Glomerular visceral epithelial cell (primary cell): ENCODE data around the gene C1QTNF4.

Source experiments
- DNase-seq: peaks from one replicate; pipeline ENCODE4 v3.0.0-alpha.2; 2016; ENCODE audit errors: extremely low spot score

The C1QTNF4 gene

DNA sequence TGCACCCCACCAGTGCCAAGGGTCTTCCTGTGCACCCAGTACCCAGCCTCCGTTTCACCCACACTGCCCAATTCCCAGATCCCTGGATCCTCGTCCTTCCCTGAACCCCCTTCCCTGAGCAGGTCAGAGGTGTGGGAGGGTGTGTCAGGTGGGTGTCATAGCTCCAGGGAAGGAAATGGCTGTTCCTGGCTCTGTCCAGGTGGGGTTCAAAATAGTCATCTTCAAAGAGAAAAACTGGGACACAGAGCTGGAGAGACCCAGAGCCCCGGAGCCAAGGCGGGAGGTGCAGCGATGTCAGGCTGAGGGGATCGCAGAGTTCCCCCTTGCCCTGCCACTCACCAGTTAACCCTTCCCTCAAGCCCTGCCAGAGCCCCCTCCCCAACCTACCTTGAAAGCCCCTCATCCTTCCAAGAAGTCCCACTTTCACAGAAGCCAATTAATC is 698 bp downstream of the C1QTNF4 start:
- DNase-seq = no peak

DNA sequence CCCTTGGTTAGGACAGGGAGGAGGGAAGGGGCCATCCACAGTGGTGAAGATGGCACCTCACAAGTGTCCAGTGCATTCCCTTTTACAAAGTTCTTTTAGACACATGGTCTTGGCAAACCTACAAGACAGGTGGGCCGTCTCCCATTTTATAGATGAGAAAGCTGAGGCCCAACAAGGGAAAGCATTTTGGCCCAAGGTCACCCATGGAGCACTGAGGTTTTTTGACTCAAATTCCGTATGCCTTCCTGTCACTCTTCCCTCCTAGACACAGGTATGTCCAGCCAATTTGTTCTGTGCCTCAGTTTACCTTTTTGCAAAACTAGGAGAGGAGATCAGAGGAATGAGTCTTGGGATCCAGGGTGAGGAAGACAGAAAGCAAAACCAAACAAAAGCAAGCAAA is 1.2 kb downstream of the C1QTNF4 start:
- DNase-seq = no peak

DNA sequence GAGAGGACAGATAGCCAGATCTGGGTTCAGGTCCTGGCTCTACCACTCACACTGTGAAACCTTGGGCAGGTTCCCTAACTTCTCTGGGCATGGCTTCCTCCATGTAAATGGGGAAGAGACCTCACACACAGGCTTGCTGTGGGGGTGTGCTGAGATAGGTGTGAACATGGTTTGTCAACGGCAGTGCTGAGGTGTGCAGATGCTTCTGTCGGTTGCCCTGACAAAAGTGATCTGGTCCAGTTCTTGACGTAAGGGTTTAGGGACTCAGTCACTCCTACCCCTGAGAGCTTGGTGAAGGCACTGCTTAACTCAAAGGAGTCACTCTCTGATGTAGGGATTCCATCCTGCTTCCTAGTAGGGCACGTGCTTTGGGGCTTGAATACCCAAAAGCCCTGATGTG is 2.0 kb downstream of the C1QTNF4 start:
- DNase-seq = no peak

DNA sequence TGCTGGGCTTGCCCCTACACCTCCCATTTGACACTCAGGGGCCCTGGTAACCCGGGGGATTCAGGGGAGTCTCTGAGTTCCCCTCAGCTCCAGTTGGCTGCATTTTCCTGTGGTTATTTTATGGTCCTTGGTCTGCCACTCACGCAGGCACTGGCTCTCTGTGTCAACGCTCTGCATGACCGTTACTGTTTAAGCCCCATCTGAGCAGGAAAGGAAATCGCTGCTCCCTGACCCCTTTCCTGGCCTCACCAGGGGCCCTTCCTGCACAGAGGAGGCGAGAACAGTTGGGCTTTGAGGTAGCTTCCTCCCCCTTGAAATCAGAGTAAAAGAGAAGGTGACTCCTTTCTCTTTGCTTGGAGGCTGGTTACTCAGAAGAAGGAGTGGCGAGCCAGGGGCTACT is 2.4 kb downstream of the C1QTNF4 start:
- DNase-seq = no peak

DNA sequence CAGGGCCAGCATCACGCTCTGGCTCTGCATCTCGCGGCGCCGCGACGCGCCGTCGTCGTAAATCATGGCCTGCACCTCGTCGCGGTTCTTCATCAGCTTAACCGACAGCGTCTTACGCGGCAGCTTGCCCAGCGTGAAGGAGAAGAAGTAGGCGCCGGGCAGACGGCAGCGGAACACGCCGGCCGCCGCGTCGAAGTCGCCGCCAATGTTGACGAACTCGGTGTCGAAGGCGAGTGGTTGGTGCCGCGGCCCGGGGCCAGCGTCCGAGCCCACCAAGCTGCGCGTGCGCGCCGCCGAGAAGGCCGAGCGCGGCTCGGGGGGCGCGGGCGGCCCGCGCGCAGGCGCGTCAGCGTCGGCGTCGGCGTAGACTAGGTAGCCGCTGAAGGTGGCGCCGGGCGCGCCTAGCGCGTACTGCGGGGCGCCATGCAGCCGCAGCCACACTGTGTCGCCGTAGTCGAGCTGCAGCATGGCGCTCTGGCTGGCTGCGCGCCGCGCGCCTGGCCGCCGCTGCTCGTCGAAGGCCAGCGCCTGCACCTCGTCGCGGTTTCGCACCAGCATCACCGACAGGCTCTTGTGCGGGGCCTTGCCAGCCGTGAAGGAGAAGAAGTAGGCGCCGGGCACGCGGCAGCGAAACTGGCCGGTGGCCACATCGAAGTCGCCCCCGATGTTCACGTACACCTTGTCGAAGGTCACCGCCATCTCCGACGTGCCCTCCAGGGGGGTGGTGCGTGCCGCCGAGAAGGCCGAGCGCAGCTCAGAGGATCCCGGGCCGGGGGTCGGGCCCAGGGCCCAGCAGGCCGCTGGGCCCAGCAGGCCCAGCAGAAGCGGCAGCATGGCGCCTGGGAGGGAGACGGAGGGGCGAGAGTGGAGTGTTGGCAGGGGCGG is 4.0 kb downstream of the C1QTNF4 start:
- DNase-seq = no peak

DNA sequence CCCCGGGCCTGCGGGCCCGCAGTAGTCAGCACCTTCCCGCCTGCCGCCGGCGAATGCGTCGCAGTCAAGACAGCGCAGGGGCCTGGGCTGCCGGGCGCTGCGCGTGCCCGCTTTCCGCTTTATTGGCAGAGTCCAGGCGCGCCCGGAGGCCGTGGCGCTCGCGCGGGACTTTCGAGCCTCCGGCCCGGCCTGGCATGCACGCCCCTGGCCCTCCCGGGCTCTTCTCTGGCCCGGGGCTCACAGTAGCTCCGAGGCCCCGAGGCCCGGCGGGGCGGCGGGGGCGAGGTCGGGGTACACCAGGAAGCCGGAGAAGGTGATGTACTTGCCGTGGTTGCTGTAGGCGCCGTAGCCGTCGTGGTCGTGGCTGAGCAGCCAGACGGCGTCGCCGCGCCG is 4.6 kb downstream of the C1QTNF4 start:
- DNase-seq = no peak

DNA sequence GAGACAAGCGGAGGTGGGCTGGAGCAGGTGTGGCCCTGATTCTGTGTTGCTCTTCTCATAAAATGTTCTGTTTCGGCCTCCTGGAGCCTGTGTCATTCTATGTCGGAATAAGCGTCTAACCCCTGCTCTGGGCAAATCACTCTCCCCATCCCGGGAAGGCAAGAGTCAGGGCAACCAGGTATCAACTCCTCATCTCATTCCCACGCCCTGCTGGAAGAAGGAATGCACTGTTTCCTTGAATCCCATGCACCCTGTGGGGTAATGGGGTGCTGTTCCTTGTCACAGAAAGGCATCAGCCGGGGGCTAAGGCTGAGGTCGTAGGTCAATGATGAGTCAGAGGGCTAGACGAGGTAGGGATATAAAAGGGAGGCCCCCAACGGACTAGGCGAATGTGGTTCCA is 5.1 kb downstream of the C1QTNF4 start:
- no peak for DNase-seq

DNA sequence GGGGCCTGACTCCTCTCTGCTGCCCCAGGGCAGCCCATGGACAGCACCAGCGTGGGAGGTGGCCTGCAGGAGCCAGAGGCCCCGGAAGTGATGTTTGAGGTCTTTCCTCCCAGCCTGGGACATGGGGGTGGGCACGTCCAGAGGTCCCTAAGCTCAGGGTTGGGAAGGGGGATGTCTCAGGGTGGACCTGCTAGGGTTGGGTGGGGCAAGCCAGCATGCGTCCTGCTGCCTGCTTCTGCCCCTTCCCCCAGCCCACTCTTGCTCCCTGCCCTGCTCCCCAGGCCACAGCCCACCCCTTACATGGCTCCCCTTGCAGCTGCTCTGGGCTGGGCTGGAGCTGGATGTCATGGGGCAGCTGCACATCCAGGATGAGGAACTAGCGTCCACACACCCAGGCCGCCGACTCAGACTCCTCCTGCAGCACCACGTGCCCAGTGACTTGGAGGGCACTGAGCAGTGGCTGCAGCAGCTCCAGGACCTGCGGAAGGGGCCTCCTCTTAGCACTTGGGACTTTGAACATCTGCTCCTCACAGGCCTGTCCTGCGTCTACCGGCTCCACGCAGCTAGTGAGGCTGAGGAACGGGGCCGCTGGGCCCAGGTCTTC is 6.4 kb downstream of the C1QTNF4 start:
- DNase-seq = no peak

DNA sequence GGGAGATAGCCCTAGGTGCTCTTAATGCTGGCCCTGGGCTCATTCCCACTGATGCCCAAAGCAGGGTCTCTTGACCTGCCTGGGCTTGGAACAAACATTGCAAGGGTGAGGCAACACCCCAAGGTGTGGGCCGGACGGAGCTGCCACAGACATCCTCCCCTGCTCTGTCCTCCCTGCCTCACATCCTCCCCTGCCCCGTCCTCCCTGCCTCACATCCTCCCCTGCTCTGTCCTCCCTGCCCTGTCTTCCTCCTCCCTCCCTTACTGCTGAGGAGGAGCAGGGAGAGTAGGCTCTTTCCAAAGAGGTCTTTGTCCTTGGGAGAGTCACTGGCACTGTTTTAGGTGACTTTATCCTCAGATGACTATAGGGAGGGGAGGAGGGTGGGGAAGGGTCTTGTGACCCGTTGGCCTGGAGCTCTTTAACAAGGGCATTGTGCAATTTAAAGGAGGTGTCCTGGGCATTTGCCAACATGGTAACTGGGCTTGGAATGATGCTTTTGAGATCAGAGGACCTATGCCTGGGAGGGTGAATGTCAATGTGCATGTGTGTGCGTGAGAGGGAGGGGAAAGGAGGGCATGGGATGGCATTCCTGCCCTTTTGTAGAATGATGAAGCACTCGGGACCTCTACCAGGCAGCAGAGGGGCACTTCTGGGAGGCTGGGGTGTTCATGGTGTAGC is 7.0 kb downstream of the C1QTNF4 start:
- no peak for DNase-seq

DNA sequence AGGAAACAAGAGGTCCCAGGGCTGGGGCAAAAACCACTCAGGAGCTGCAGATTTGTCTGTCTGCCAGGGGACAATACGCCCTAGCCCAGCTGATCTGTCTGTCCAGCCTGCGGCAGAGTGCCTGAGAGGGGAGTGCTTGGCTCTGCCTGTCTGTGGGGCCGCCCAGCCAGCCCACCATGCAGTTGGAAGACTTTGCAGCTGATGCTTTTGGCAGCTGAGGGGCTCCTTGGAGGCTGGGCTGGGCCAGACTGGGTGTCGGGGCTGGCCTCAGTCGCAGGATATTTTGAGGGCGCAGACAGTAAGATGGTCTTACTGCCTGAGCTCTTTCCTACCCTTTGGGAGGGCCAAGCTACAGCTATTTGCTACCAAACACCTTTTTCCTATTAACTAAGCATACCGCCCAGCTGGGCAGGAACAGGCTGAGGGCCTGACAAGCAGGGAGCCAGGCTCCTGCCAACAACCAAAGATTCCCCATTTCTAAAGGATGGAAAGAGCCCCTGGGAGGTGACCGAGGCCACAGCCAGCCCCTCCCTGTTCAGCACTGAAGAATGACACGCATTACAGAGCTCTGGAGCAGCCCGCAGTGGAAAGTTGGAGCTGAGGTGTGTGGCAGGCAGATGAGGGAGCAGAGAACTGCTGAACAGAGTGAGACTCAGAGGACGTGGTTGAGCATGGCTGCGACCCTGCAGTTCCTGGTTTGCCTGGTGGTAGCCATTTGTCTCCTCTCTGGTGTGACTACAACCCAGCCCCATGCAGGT is 7.9 kb downstream of the C1QTNF4 start, which contains the start of gene FAM180B:
TSS of gene FAM180B (plus strand) at position 581 of the 758 bp plus-strand sequence. CDS start at position 672, 91 bp downstream.
- DNase-seq = no peak

DNA sequence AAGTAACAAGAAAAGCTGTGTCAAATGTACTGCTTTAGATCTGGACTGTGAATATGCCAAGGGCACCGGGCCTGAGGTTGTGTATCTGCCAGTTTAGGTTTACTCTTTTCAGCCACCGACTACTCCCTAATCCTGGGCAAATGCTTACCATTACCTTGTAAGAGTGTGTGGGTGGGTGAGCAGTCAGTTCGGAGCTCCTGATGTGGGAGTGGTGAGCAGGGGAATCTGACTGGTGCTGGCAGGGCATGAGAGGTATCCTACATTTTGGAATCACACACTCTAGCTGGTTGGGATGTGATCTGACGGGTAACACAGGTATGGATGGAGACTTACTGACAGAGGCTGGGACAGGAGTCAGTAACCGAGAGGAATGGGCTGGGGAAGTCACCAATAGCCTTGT is 10.4 kb downstream of the C1QTNF4 start:
- DNase-seq = no peak

DNA sequence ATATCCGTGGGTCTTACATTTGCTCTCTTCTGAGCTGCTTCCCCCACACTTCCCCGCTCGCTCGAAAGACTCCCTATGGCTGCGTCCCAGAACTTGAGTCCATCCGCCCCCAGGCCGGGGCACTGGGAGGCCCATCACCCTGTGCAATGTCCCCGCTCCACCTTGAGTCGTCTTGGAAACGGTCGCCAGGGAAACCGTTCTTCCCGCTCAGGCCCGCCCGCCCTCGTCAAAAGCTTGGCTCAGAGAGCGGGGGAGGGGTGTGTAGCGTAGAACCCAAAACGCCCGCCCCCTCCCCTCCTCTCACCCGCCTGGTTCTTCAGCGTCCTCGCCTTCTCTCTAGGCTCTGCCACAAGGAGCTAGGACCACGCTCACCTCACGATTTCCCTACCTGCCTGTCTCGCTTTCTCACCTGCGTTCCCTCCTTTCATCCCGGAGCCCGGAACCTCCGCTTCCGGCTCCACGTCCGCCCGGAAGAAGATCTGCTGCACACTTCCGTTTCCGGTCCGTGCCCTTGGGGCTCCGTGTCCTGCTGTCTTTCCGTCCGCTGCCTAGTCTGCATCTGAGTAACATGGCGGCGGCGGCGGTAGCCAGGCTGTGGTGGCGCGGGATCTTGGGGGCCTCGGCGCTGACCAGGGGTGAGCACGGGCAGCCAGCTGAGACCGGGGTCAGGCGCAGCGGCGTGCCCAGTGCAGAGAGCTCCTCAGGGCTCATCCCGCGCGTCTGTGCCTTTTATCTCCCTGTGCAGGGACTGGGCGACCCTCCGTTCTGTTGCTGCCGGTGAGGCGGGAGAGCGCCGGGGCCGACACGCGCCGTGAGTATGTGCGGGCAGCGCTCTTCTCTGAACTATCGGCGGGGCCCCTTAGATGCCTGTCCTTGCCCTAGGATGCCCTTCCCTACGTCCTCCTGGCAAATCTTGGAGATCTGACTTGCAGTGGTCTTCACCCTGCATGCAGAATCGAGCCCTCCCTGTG is 15.4 kb downstream of the C1QTNF4 start, which contains the start of the genes KBTBD4 and NDUFS3:
TSS of gene KBTBD4 (minus strand) at position 447 of the 971 bp plus-strand sequence. CDS start at position 428, 19 bp downstream.
TSS of gene NDUFS3 (plus strand) at position 551 of the 971 bp plus-strand sequence. CDS start at position 569, 18 bp downstream.
- DNase-seq = peak; percentile 84

DNA sequence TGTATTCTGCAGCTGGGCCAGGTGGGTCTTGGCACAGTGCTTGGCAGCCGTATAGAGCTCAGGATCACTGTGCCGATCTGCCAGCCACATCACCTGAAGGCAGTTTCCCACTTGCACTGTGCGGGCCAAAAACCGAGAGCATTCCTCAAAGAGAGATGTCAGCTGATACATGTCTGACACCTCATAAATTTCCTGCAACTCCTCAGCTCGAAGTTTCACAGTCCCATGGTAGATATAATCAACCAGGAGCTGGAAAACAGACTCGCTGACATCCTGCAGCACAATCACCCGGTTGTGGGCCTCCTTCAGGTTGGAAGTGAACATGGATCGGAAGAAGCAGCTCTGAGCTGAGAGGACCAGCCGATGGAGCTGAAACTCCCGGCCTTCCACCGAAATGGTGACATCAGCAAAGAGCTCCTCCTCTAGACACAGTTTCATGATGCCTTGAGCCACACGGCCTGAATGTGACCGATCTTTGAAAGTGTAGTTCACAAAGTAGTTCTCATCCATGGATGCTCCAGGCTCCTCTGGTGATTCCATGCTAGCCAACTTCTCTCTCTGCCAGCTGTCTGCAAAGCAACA is 16.7 kb downstream of the C1QTNF4 start:
- no peak for DNase-seq

DNA sequence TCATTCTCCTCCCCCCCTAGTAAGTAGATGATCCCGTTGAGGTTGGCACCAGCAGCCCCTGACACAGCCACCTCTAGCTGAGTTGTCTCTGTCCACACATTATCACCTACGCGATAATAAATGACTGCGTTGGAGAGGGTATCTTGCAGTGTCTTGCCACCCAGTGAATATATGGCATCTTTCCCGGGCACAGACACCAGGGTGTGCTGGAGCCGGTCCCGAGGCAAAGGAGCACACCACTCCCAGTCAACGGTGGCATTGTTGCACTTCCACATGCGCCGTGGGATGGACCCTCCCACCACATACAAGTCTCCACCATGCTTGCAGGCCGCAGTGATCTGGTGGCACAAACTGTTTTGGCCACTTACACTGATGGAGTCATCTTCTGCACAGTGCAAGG is 20.9 kb downstream of the C1QTNF4 start:
- no peak for DNase-seq

DNA sequence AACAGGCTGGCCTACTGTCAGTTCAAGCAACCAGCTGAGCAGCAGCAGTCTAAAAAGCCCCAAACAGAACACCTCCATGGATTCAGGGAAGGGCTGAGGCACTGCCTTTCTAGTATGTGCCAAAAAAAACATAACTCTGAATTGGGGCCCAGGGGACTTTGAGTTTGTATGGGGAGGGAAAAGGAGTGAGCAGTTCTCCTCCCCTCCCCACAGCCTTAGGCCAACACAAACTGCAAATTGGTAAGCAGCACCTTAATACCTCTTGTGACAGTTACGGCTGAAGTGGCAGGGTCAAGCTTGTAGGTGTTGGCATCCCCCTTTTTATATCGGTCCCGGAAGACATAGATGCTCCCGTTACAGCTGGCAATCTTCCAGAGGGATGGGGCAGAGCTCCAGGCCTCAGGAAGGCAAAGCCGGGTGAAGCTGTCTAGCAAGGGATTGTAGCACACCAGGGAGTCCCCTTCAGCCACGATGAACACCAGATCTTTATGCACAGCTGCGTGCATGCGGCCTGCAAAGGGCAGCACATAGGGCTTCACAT is 21.4 kb downstream of the C1QTNF4 start:
- DNase-seq = no peak

DNA sequence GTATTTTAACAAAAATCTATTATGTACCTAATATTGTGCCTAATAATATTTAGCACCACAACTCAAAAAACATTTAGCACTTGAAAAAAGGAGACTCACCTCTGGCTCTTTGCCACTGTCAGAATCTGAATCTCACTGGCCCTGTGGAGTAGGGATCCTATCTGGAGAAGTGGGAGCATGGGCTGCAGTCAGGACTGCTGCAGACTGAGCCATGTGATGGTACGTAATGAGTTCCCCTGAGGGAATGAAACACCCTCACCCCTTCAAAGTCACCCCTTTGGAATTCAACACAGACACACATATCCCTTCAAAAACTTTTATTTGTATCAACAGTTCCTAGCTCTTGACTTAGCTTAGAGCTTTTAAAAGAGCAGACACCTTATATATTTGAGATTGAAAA is 22.3 kb downstream of the C1QTNF4 start:
- no peak for DNase-seq

DNA sequence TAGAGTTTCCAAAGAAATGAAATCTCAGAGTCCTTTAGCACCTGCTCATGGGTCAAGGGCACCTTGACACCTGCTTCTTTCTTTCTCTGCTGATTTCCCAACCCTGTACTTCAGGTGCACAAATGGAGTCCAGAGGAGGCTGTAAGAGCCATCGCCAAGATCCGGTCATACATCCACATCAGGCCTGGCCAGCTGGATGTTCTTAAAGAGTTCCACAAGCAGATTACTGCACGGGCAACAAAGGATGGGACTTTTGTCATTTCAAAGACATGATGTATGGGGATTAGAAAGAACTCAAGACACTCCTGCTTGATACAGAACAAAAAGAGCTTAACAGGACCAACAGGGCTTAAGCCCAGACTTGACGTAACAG is 22.9 kb downstream of the C1QTNF4 start:
- DNase-seq = no peak

DNA sequence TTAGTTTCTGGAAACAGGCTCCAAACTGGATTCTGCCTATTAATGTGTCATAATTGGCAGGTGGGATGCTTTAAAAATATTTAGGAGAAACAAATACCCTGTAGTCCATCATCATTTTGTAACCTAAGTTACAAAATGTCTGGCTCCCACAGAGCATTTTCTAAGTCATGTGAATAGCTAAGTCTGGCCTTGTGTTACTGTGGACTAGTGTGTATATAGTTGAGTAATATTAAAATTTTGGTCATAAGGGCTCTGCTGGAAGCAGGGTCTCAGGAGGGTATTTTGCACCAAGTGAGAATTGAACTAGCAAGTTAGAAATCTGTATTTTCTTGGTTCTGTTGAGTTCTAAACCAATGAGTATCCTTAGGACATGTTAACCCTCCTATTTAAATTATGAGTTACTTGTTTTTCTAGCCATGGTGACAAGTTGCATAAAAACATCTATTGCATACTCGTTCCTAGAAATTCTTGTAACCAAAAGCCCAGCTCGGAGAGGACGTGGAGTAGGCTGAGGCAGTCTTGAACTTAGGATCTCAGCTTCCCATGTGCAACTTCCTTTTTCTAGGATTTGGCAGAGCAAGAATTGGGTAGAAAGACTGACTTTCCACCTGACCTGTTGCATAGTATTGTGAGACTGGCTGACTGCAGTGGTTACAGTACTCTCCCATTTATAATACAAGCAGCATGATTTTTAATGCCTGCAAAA is 23.4 kb downstream of the C1QTNF4 start:
- DNase-seq = no peak

DNA sequence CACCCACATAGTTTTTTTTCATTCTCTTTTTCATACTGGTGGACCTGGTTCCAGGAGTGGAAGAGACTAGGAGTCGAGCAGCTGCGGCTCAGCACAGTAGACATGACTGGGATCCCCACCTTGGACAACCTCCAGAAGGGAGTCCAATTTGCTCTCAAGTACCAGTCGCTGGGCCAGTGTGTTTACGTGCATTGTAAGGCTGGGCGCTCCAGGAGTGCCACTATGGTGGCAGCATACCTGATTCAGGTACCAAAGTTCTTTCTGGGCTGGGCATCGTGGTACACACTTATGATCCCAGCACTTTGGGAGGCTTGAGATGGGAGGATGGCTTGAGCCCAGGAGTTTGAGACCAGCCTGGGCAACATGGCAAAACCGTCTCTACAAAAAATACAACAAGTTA is 24.6 kb downstream of the C1QTNF4 start:
- DNase-seq = no peak
